Kidney epithelial cell (primary cell): ENCODE measurements around the gene GSTM3. TPM values are rescaled to one million over a fixed set of nuclear protein-coding genes. Genes with fewer than 3 reads are reported as not detected.
A peak's percentile ranks its signal among the peaks of the same experiment; 100 is the strongest.

Source experiments
- DNase-seq: peaks from one replicate; pipeline ENCODE4 v3.0.0-alpha.2; 2010; ENCODE audit warnings: low read depth
- H3K27me3 ChIP-seq: 2 replicates; pipeline ENCODE4 v1.6.0; 2011; ENCODE audit warnings: low read length; ENCODE audit not compliant: control insufficient read depth, insufficient read depth
- H3K36me3 ChIP-seq: 2 replicates; pipeline ENCODE4 v1.5.1; 2011; ENCODE audit warnings: low read length; ENCODE audit not compliant: control insufficient read depth, insufficient read depth
- H3K4me3 ChIP-seq: 2 replicates; pipeline ENCODE4 v1.5.1; 2011; ENCODE audit warnings: low read depth, mild to moderate bottlenecking, control low read depth, low read length
- total RNA-seq: library from RNA; depleted of rRNA; stranded (reverse); fragments of >200 nt; gene quantifications from 2 replicates; pipeline ENCODE4 v1.2.3, GENCODE V29; 2015
- TF ChIP-seq, protein P1 (sequence below): IDR thresholded peaks from 2 replicates; pipeline ENCODE4 v1.5.1; 2011; ENCODE audit warnings: mild to moderate bottlenecking, moderate library complexity, low read length, control low read depth, inconsistent platforms; ENCODE audit not compliant: insufficient read depth, poor library complexity, severe bottlenecking

The GSTM3 gene
- total RNA-seq, 1 donor from 2014 or later: 30.3 TPM

DNA sequence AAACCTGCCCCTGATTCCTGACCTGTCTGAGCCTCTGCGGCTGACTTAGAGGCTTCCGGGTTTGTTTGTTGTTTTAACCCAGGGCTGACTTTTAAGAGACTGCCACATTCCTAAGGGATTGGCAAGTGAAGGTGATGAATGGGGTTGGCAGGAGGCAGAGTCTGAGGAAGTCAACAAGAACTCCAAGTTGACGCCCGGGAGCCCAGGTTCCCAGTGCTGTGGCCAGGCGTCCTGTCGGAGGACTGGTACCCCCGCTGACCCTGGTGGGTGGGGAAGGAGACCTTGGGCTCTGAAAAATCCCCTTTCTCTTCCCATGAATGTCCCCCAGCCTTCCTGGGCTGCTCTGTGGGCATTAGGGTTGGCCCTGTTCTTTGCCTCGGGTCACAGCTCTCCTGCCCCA is 42.6 kb upstream of the GSTM3 start:
- no peak overlapping the region for H3K4me3 ChIP-seq
- TF ChIP-seq, protein P1, sequence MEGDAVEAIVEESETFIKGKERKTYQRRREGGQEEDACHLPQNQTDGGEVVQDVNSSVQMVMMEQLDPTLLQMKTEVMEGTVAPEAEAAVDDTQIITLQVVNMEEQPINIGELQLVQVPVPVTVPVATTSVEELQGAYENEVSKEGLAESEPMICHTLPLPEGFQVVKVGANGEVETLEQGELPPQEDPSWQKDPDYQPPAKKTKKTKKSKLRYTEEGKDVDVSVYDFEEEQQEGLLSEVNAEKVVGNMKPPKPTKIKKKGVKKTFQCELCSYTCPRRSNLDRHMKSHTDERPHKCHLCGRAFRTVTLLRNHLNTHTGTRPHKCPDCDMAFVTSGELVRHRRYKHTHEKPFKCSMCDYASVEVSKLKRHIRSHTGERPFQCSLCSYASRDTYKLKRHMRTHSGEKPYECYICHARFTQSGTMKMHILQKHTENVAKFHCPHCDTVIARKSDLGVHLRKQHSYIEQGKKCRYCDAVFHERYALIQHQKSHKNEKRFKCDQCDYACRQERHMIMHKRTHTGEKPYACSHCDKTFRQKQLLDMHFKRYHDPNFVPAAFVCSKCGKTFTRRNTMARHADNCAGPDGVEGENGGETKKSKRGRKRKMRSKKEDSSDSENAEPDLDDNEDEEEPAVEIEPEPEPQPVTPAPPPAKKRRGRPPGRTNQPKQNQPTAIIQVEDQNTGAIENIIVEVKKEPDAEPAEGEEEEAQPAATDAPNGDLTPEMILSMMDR: no peak
- peak; percentile 79 for DNase-seq
- H3K27me3 ChIP-seq: no peaks in the 10 kb centered on the region
- no peaks in the 10 kb centered on the region for H3K36me3 ChIP-seq

- no peaks in the 10 kb centered on the region for H3K36me3 ChIP-seq
- DNase-seq: no peak
- TF ChIP-seq, protein P1: no peak
- H3K4me3 ChIP-seq: no peak overlapping the region
- no peaks in the 10 kb centered on the region for H3K27me3 ChIP-seq
Observed at GRCh38 chr1:109782927-109783326, 42.1 kb upstream of the GSTM3 start.

DNA sequence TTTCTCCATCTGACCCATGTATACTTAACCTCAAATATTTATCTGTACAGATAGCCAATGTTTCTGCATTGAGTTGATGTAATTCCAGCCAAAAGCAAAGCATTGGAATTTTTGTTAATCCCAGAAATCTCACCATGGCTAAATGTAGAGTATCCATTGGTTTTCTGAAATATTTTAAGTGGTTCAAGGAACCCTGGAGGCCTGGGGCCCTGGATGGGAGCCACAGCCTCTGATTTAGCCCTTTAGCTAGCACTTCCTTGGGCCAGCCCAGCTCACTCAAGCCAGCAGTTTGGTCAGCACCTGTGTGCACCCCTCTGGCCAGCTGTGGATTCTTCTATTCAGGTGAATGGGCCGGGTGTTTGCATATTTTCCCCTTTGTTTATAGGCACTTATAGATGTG is 41.7 kb upstream of the GSTM3 start:
- Histone ChIP-seq H3K4me3 (no peak overlapping the region), H3K27me3 (no peaks in the 10 kb centered on the region), H3K36me3 (no peaks in the 10 kb centered on the region)
- TF ChIP-seq, protein P1: no peak
- no peak for DNase-seq

DNA sequence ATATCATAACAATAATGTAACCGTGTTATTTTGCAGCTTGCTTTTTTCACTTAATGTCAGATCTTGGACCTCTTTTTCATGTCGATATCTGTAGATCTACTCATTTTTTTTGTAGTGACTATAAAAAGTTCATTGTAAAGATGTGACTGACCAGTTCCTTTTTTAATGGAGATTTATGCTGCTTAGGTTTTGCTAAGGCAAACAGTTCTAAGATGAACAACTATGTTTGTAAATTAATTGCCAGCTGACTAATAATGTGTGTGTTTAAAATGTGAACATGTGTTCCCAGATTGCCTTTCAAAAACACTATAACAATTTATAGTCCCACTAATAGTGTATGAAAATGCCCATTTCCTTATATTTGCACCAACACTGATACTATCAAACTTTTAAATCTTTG is 41.0 kb upstream of the GSTM3 start:
- DNase-seq: no peak
- H3K4me3 ChIP-seq: no peak overlapping the region
- TF ChIP-seq, protein P1: no peak
- H3K36me3 ChIP-seq: no peaks in the 10 kb centered on the region
- H3K27me3 ChIP-seq: no peaks in the 10 kb centered on the region

DNA sequence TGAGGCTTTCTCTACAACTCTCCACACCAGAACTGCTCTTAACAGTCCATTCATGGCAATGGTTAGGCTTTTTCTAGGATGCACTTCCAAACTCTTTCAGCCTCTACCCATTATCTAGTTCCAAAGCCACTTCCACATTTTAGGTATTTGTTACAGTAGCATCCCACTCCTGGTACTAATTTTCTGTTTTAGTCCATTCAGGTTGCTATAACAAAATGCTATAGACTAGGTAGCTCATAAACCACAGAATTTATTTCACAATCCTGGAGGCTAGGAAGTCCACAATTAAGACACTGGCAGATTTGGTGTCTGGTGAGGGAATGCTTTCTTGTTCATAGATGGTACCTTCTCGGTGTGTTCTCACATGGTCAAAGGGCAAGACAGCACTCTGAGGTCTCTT is 40.1 kb upstream of the GSTM3 start:
- TF ChIP-seq, protein P1: no peak
- DNase-seq: no peak
- Histone ChIP-seq H3K27me3 (no peaks in the 10 kb centered on the region), H3K4me3 (no peak overlapping the region), H3K36me3 (no peaks in the 10 kb centered on the region)

DNA sequence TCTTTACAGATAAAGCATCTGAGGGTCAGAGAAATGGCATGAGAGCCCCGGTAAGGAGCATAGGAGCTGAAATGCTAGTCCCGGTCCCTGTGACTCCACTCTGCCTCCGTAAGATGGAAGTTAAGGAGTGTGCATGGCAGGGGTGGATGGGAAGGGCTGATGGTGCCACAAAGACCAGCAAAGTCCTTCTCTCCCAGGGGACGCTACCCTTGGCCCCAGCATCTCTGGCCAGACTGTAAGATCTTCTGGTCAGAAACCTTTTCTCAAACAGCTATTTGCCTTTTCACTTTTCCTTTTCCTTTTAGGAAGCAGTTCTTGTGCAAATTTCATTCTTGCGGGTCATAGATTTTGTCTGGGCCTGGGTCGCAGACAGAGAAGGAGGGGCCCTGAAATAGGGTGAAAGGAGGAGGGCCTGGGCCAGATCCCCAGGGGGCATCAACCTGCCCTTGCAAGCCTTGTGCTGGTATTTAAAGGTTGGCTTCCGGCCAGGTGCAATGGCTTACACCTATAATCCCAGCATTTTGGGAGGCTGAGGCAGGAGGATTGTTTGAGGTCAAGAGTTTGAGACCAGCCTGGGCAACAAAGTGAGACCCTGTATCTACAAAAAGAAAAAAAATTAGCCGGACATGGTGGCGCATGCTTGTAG is 37.3 kb upstream of the GSTM3 start:
- Histone ChIP-seq H3K36me3 (no peaks in the 10 kb centered on the region), H3K4me3 (no peak overlapping the region), H3K27me3 (no peaks in the 10 kb centered on the region)
- no peak for DNase-seq
- TF ChIP-seq, protein P1: no peak
